NCI-H2107 (cell line): Measurements from ENCODE around the gene PRTFDC1.
"Not testable (repeated sequence)": the region's sequence is repeated elsewhere in the genome, so short reads cannot be mapped to it uniquely, and the experiment has no call there.

Experiments used
- DNase-seq: peaks from one replicate; lab custom pipeline; 2025; lab: John Stamatoyannopoulos, UW

PRTFDC1 gene

GRCh38 chr10:24844742-24845141 lies 107.7 kb downstream of the PRTFDC1 start:
- no peak for DNase-seq

- no peak for DNase-seq
Observed at GRCh38 chr10:24843256-24843655, 109.2 kb downstream of the PRTFDC1 start.

GRCh38 chr10:24842856-24843255 lies 109.5 kb downstream of the PRTFDC1 start:
- DNase-seq = no peak

GRCh38 chr10:24841530-24841929 lies 110.9 kb downstream of the PRTFDC1 start:
- no peak for DNase-seq

GRCh38 chr10:24840784-24841183 lies 111.6 kb downstream of the PRTFDC1 start:
- DNase-seq = no peak

- DNase-seq = not testable (repeated sequence)
Observed at GRCh38 chr10:24837781-24838180, 114.6 kb downstream of the PRTFDC1 start.

GRCh38 chr10:24834869-24835268 lies 117.5 kb downstream of the PRTFDC1 start:
- DNase-seq = no peak

- DNase-seq = no peak
Observed at GRCh38 chr10:24826009-24826408, 126.4 kb downstream of the PRTFDC1 start.

GRCh38 chr10:24825551-24825950 lies 126.9 kb downstream of the PRTFDC1 start:
- no peak for DNase-seq

- no peak for DNase-seq
Observed at GRCh38 chr10:24824536-24824935, 127.9 kb downstream of the PRTFDC1 start.

- no peak for DNase-seq
Observed at GRCh38 chr10:24824124-24824523, 128.3 kb downstream of the PRTFDC1 start.

GRCh38 chr10:24822590-24822989 lies 129.8 kb downstream of the PRTFDC1 start:
- DNase-seq = no peak

- DNase-seq = no peak
Observed at GRCh38 chr10:24821986-24822385, 130.4 kb downstream of the PRTFDC1 start.

- DNase-seq = no peak
Observed at GRCh38 chr10:24816868-24817396, 135.5 kb downstream of the PRTFDC1 start.

- DNase-seq = no peak
Observed at GRCh38 chr10:24814568-24815313, 137.7 kb downstream of the PRTFDC1 start.

- DNase-seq = no peak
Observed at GRCh38 chr10:24813856-24814255, 138.6 kb downstream of the PRTFDC1 start.

- DNase-seq = no peak
Observed at GRCh38 chr10:24806262-24806661, 146.1 kb downstream of the PRTFDC1 start.

- no peak for DNase-seq
Observed at GRCh38 chr10:24804956-24805355, 147.4 kb downstream of the PRTFDC1 start.

- DNase-seq = no peak
Observed at GRCh38 chr10:24804392-24804791, 148.0 kb downstream of the PRTFDC1 start.

- no peak for DNase-seq
Observed at GRCh38 chr10:24802378-24802777, 150.0 kb downstream of the PRTFDC1 start.

- no peak for DNase-seq
Observed at GRCh38 chr10:24800861-24801260, 151.5 kb downstream of the PRTFDC1 start.
